WTC11 (cell line): ENCODE results near the gene LPP. TPM values are rescaled to one million over a fixed set of nuclear protein-coding genes. Genes with fewer than 3 reads are reported as not detected.

Source experiments
- ATAC-seq: fragments of 200-7000 bp; cut with Tn5 transposase; 2 replicates; pipeline ENCODE4 v1.10.0; 2021; ENCODE audit warnings: mild to moderate bottlenecking, moderate library complexity
- CTCF ChIA-PET: fragments of 300-600 bp; sonication (Branson Sonifier 250); formaldehyde crosslinking; loops from one replicate; lab custom pipeline; 2021; ENCODE audit warnings: antibody characterized with exemption; lab: Charles Lee
- POLR2A ChIA-PET: fragments of 350-600 bp; sonication (Branson Sonifier 250); formaldehyde crosslinking; loops from one replicate; lab custom pipeline; 2021; ENCODE audit warnings: antibody characterized with exemption; lab: Charles Lee
- DNase-seq: peaks from one replicate; pipeline ENCODE4 v3.0.0; 2021; ENCODE audit warnings: low spot score
- H3K27ac Mint-ChIP-seq: 2 replicates; pipeline ENCODE4 v1.8.0; 2021; ENCODE audit warnings: mixed read lengths
- H3K27me3 Mint-ChIP-seq: 2 replicates; pipeline ENCODE4 v1.8.0; 2021; ENCODE audit warnings: low read depth, mild to moderate bottlenecking, moderate library complexity, mixed read lengths
- H3K36me3 Mint-ChIP-seq: 2 replicates; pipeline ENCODE4 v1.8.0; 2021; ENCODE audit warnings: mixed read lengths
- H3K4me1 Mint-ChIP-seq: 2 replicates; pipeline ENCODE4 v1.8.0; 2022; ENCODE audit warnings: mixed read lengths
- H3K4me3 Mint-ChIP-seq: 2 replicates; pipeline ENCODE4 v1.8.0; 2021; ENCODE audit warnings: mild to moderate bottlenecking, moderate library complexity, mixed read lengths
- H3K9me3 Mint-ChIP-seq: 2 replicates; pipeline ENCODE4 v1.8.0; 2021; ENCODE audit warnings: mixed read lengths
- ARID4B ChIP-seq: sonication (generic); formaldehyde crosslinking; IDR thresholded peaks from 2 replicates; pipeline ENCODE4 v1.8.0; 2023; ENCODE audit warnings: missing genetic modification reagents, mild to moderate bottlenecking, borderline replicate concordance
- CBFB ChIP-seq: sonication (generic); formaldehyde crosslinking; IDR thresholded peaks from 2 replicates; pipeline ENCODE4 v1.8.1; 2022; ENCODE audit warnings: mild to moderate bottlenecking, low read depth, missing genetic modification reagents
- CREM ChIP-seq: sonication (generic); formaldehyde crosslinking; IDR thresholded peaks from 2 replicates; pipeline ENCODE4 v1.8.1; 2022; ENCODE audit warnings: mild to moderate bottlenecking, missing genetic modification reagents, moderate library complexity
- E2F5 ChIP-seq: sonication (generic); formaldehyde crosslinking; IDR thresholded peaks from 2 replicates; pipeline ENCODE4 v1.8.1; 2022; ENCODE audit warnings: mild to moderate bottlenecking, moderate library complexity, missing genetic modification reagents
- GABPB1 ChIP-seq: sonication (generic); formaldehyde crosslinking; IDR thresholded peaks from 2 replicates; pipeline ENCODE4 v1.8.1; 2023; ENCODE audit warnings: mild to moderate bottlenecking, missing genetic modification reagents
- IRF1 ChIP-seq: sonication (generic); formaldehyde crosslinking; IDR thresholded peaks from 2 replicates; pipeline ENCODE4 v1.8.0; 2023; ENCODE audit warnings: missing genetic modification reagents
- MYBL2 ChIP-seq: sonication (generic); formaldehyde crosslinking; IDR thresholded peaks from 2 replicates; pipeline ENCODE4 v1.8.1; 2023; ENCODE audit warnings: mild to moderate bottlenecking, moderate library complexity, missing genetic modification reagents
- SOX15 ChIP-seq: fragments of 250-450 bp; sonication (Bioruptor Pico); IDR thresholded peaks from 2 replicates; pipeline ENCODE4 v1.9.0; 2021; ENCODE audit warnings: mild to moderate bottlenecking
- TP53 ChIP-seq: sonication (generic); formaldehyde crosslinking; IDR thresholded peaks from 2 replicates; pipeline ENCODE4 v1.8.1; 2023; ENCODE audit warnings: mild to moderate bottlenecking, missing genetic modification reagents
- ZNF232 ChIP-seq: sonication (generic); formaldehyde crosslinking; IDR thresholded peaks from 2 replicates; pipeline ENCODE4 v1.8.0; 2022; ENCODE audit warnings: mild to moderate bottlenecking, missing genetic modification reagents
- ZNF281 ChIP-seq: sonication (generic); formaldehyde crosslinking; IDR thresholded peaks from 2 replicates; pipeline ENCODE4 v1.8.0; 2023; ENCODE audit warnings: mild to moderate bottlenecking, missing genetic modification reagents
- total RNA-seq: library from RNA; stranded (reverse); gene quantifications from 3 replicates; pipeline ENCODE4 v1.2.3, GENCODE V29; 2021
- TF ChIP-seq, protein P1 (sequence below): fragments of 250-450 bp; sonication (Bioruptor Pico); IDR thresholded peaks from 2 replicates; pipeline ENCODE4 v1.9.0; 2021; ENCODE audit warnings: moderate library complexity, mild to moderate bottlenecking, inconsistent platforms, borderline replicate concordance
- TF ChIP-seq, protein P2 (sequence below): sonication (generic); formaldehyde crosslinking; conservative IDR thresholded peaks from 2 replicates; pipeline ENCODE4 v1.8.1; 2022; ENCODE audit warnings: mild to moderate bottlenecking, missing genetic modification reagents

LPP gene
- total RNA-seq, 1 experiment from 2014 or later, result 49.6 TPM

DNA sequence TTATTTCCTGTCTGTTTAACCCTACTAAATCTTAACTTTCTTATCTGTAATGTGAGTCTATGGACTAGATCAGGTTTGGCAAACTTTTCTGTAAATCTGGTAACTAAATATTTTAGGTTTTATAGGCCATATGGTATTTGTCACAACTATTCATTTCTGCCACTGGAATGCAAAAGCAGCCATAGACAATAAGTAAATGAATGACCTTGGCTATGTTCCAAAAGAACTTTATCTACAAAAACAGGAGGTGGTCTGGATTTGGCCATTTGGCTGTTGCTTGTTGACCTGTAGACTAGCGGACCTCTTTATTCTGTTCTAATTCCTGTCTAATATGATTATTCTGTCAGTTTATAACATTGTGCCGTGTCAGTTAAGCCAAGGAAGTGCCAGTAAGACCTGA lies 314.2 kb downstream of the LPP start:
- Mint-ChIP-seq H3K9me3 (peaks cover 5% of the 10 kb centered on the region), H3K36me3 (no peaks in the 10 kb centered on the region), H3K4me1 (no peaks in the 10 kb centered on the region), H3K27me3 (no peaks in the 10 kb centered on the region), H3K27ac (no peak overlapping the region), H3K4me3 (no peak overlapping the region)
- no peak for DNase-seq
- ChIA-PET POLR2A (no interaction called here), CTCF (no interaction called here)
- ATAC-seq, result no peak
- TF ChIP-seq ZNF281 (no peak), TP53 (CRISPR knock-in tag) (no peak), SOX15 (CRISPR knock-in tag) (no peak), ZNF232 (CRISPR knock-in tag) (no peak)
- TF ChIP-seq, protein P1, sequence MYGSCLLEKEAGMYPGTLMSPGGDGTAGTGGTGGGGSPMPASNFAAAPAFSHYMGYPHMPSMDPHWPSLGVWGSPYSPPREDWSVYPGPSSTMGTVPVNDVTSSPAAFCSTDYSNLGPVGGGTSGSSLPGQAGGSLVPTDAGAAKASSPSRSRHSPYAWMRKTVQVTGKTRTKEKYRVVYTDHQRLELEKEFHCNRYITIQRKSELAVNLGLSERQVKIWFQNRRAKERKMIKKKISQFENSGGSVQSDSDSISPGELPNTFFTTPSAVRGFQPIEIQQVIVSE, result no peak

GRCh38 chr3:188468662-188469061 lies 314.7 kb downstream of the LPP start:
- DNase-seq (no peak), ATAC-seq (no peak)
- POLR2A ChIA-PET, result no interaction called here
- CTCF ChIA-PET, result no interaction called here
- Mint-ChIP-seq H3K27me3 (no peaks in the 10 kb centered on the region), H3K36me3 (no peaks in the 10 kb centered on the region), H3K27ac (no peak overlapping the region), H3K4me3 (no peak overlapping the region), H3K9me3 (peaks cover 5% of the 10 kb centered on the region), H3K4me1 (no peaks in the 10 kb centered on the region)
- no peak for TF ChIP-seq CREM (CRISPR knock-in tag)
- no peak for TF ChIP-seq CBFB
- no peak for TF ChIP-seq GABPB1 (CRISPR knock-in tag)
- no peak for TF ChIP-seq E2F5 (CRISPR knock-in tag)
- no peak for TF ChIP-seq TP53 (CRISPR knock-in tag)
- TF ChIP-seq MYBL2, result no peak
- no peak for TF ChIP-seq ARID4B (CRISPR knock-in tag)
- no peak for TF ChIP-seq IRF1 (CRISPR knock-in tag)
- TF ChIP-seq, protein P2, sequence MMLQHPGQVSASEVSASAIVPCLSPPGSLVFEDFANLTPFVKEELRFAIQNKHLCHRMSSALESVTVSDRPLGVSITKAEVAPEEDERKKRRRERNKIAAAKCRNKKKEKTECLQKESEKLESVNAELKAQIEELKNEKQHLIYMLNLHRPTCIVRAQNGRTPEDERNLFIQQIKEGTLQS (CRISPR knock-in tag), result no peak
